HepG2 (cell line): ENCODE data around the gene KCTD1. TPM values are rescaled to one million over a fixed set of nuclear protein-coding genes. Genes with fewer than 3 reads are reported as not detected.

Experiments used
- CEBPG ChIP-seq: IDR thresholded peaks from 2 replicates; pipeline ENCODE4 v1.6.1; 2016
- GPBP1L1 ChIP-seq: sonication (generic); formaldehyde crosslinking; IDR thresholded peaks from 2 replicates; pipeline ENCODE4 v1.5.0; 2020; ENCODE audit warnings: mild to moderate bottlenecking, missing genetic modification reagents
- PHF21A ChIP-seq: sonication (generic); formaldehyde crosslinking; IDR thresholded peaks from 2 replicates; pipeline ENCODE4 v1.5.0; 2020; ENCODE audit warnings: mild to moderate bottlenecking, missing genetic modification reagents
- REXO4 ChIP-seq: sonication (generic); formaldehyde crosslinking; IDR thresholded peaks from 2 replicates; pipeline ENCODE4 v1.8.0; 2022; ENCODE audit warnings: missing genetic modification reagents, mild to moderate bottlenecking, borderline replicate concordance
- TOPORS ChIP-seq: sonication (generic); formaldehyde crosslinking; IDR thresholded peaks from 2 replicates; pipeline ENCODE4 v1.8.0; 2023; ENCODE audit warnings: mild to moderate bottlenecking, missing genetic modification reagents
- ZBTB39 ChIP-seq: sonication (generic); formaldehyde crosslinking; IDR thresholded peaks from 2 replicates; pipeline ENCODE4 v1.5.0; 2020; ENCODE audit warnings: missing genetic modification reagents
- ZNF33A ChIP-seq: sonication (generic); formaldehyde crosslinking; IDR thresholded peaks from 2 replicates; pipeline ENCODE4 v1.5.1; 2020; ENCODE audit warnings: missing genetic modification reagents, mild to moderate bottlenecking, moderate library complexity, borderline replicate concordance
- ZNF530 ChIP-seq: sonication (generic); formaldehyde crosslinking; IDR thresholded peaks from 2 replicates; pipeline ENCODE4 v1.5.0; 2020; ENCODE audit warnings: low read depth, mild to moderate bottlenecking, missing genetic modification reagents
- polyA plus RNA-seq, 8 experiments: library from polyadenylated mRNA; depleted of rRNA in 3 of 8; stranded (reverse) in 7 of 8; unstranded in 1 of 8; fragments of >200 nt; fragmentation: Illumina TruSeq in 4 of 8; extraction: Trizol in 4 of 8; gene quantifications; 2 replicates each; pipeline versions ENCODE4 v1.2.1 to v1.2.3, GENCODE V29; 2011 to 2016; ENCODE audit warnings: low read depth in 4 of 8, missing spikeins in 1 of 8, mixed read lengths in 1 of 8; ENCODE audit not compliant: insufficient read depth in 1 of 8
- total RNA-seq, 5 experiments: library from RNA; depleted of rRNA; stranded (reverse); fragments of >200 nt; fragmentation: Illumina TruSeq; extraction: Trizol; gene quantifications; 2 replicates each; pipeline ENCODE4 v1.2.3, GENCODE V29; 2016; ENCODE audit warnings: low read depth in 1 of 5

The KCTD1 gene
- total and polyA plus RNA-seq, 2 of the 13 experiments (the other 11 are each of a cell fraction or from before 2014, with no cell fraction given): 2.7 to 6.8 TPM

- TF ChIP-seq ZNF530 (CRISPR knock-in tag): no peak
- TF ChIP-seq REXO4 (CRISPR knock-in tag): no peak
- no peak for TF ChIP-seq TOPORS (CRISPR knock-in tag)
- TF ChIP-seq PHF21A (CRISPR knock-in tag): no peak
- TF ChIP-seq ZBTB39: no peak
- peak; percentile 62 for TF ChIP-seq CEBPG (CRISPR knock-in tag)
- TF ChIP-seq GPBP1L1 (CRISPR knock-in tag): no peak
- TF ChIP-seq ZNF33A: no peak
These were observed 111.9 kb downstream of the KCTD1 start (continued) for GRCh38 chr18:26436176-26437051.
